Activated naive CD4-positive, alpha-beta T cell treated with anti-CD3 and anti-CD28 coated beads, Interleukin-2, amount 10 ng/mL, durations not matched to agents 7 days and 5 days (primary cell): Measurements from ENCODE around the gene HERC2.
"Not testable (repeated sequence)": the region's sequence is repeated elsewhere in the genome, so short reads cannot be mapped to it uniquely, and the experiment has no call there.

ENCODE experiments used
- CTCF ChIA-PET: fragments of 350-600 bp; sonication (Branson Sonifier 250); formaldehyde crosslinking; loops from one replicate; lab custom pipeline; 2021; ENCODE audit warnings: antibody characterized with exemption; lab: Charles Lee
- DNase-seq: peaks from one replicate; pipeline ENCODE4 v3.0.0-alpha.2; 2020
- H3K27ac Mint-ChIP-seq: one replicate; pipeline ENCODE4 v1.8.0; 2021; ENCODE audit warnings: mild to moderate bottlenecking, moderate library complexity, mixed read lengths
- H3K27me3 Mint-ChIP-seq: one replicate; pipeline ENCODE4 v1.8.0; 2021; ENCODE audit warnings: mild to moderate bottlenecking, mixed read lengths
- H3K36me3 Mint-ChIP-seq: one replicate; pipeline ENCODE4 v1.8.0; 2021; ENCODE audit warnings: mixed read lengths
- H3K4me1 Mint-ChIP-seq: one replicate; pipeline ENCODE4 v1.8.0; 2021; ENCODE audit warnings: mixed read lengths
- H3K4me3 Mint-ChIP-seq: one replicate; pipeline ENCODE4 v1.8.0; 2021; ENCODE audit warnings: mild to moderate bottlenecking, moderate library complexity, mixed read lengths
- H3K9me3 Mint-ChIP-seq: one replicate; pipeline ENCODE4 v1.8.0; 2021; ENCODE audit warnings: mixed read lengths

Gene HERC2

GRCh38 chr15:28191832-28192231 is 130.1 kb downstream of the HERC2 start:
- CTCF ChIA-PET = no interaction called here
- Mint-ChIP-seq H3K9me3 (no peaks in the 10 kb centered on the region), H3K27ac (no peak overlapping the region), H3K36me3 (peaks cover 33% of the 10 kb centered on the region), H3K4me3 (no peak overlapping the region), H3K27me3 (no peaks in the 10 kb centered on the region), H3K4me1 (peaks cover 2% of the 10 kb centered on the region)
- no peak for DNase-seq

GRCh38 chr15:28190391-28191174 is 131.4 kb downstream of the HERC2 start:
- DNase-seq = no peak
- Mint-ChIP-seq H3K36me3 (peaks cover 27% of the 10 kb centered on the region), H3K27ac (no peak overlapping the region), H3K9me3 (no peaks in the 10 kb centered on the region), H3K4me1 (peaks cover 2% of the 10 kb centered on the region), H3K27me3 (no peaks in the 10 kb centered on the region), H3K4me3 (no peak overlapping the region)
- CTCF ChIA-PET = interaction anchor here (1.3 kb wide), 1 partner anchor 64 kb away, joined by 3 read pairs; no protein-coding TSS in a partner anchor

GRCh38 chr15:28185148-28185895 is 136.7 kb downstream of the HERC2 start:
- Mint-ChIP-seq H3K4me1 (no peaks in the 10 kb centered on the region), H3K4me3 (no peak overlapping the region), H3K27ac (no peak overlapping the region), H3K9me3 (no peaks in the 10 kb centered on the region), H3K36me3 (peaks cover 17% of the 10 kb centered on the region), H3K27me3 (no peaks in the 10 kb centered on the region)
- CTCF ChIA-PET = no interaction called here
- DNase-seq = no peak

- Mint-ChIP-seq H3K27me3 (no peaks in the 10 kb centered on the region), H3K27ac (no peak overlapping the region), H3K4me1 (no peaks in the 10 kb centered on the region), H3K9me3 (no peaks in the 10 kb centered on the region), H3K36me3 (peaks cover 16% of the 10 kb centered on the region), H3K4me3 (no peak overlapping the region)
- DNase-seq = no peak
- CTCF ChIA-PET = no interaction called here
Observed at GRCh38 chr15:28184166-28184565, 137.8 kb downstream of the HERC2 start.

GRCh38 chr15:28182731-28183130 is 139.2 kb downstream of the HERC2 start:
- H3K27me3 Mint-ChIP-seq = no peaks in the 10 kb centered on the region
- no peaks in the 10 kb centered on the region for H3K9me3 Mint-ChIP-seq
- DNase-seq = no peak
- H3K4me3 Mint-ChIP-seq = no peak overlapping the region
- H3K4me1 Mint-ChIP-seq = no peaks in the 10 kb centered on the region
- H3K36me3 Mint-ChIP-seq = peaks cover 10% of the 10 kb centered on the region
- no peak overlapping the region for H3K27ac Mint-ChIP-seq
- CTCF ChIA-PET = no interaction called here

GRCh38 chr15:28182216-28182615 is 139.8 kb downstream of the HERC2 start:
- Mint-ChIP-seq H3K27ac (no peak overlapping the region), H3K36me3 (peaks cover 9% of the 10 kb centered on the region), H3K4me3 (no peak overlapping the region), H3K9me3 (no peaks in the 10 kb centered on the region), H3K4me1 (no peaks in the 10 kb centered on the region), H3K27me3 (no peaks in the 10 kb centered on the region)
- no peak for DNase-seq
- CTCF ChIA-PET = no interaction called here

- peaks cover 12% of the 10 kb centered on the region for H3K36me3 Mint-ChIP-seq
- DNase-seq = no peak
- no peaks in the 10 kb centered on the region for H3K4me1 Mint-ChIP-seq
- H3K27me3 Mint-ChIP-seq = no peaks in the 10 kb centered on the region
- H3K27ac Mint-ChIP-seq = no peak overlapping the region
- no peak overlapping the region for H3K4me3 Mint-ChIP-seq
- no peaks in the 10 kb centered on the region for H3K9me3 Mint-ChIP-seq
- CTCF ChIA-PET = no interaction called here
Observed at GRCh38 chr15:28181366-28181765, 140.6 kb downstream of the HERC2 start.

GRCh38 chr15:28179270-28179669 is 142.7 kb downstream of the HERC2 start:
- Mint-ChIP-seq H3K27ac (no peak overlapping the region), H3K9me3 (no peaks in the 10 kb centered on the region), H3K4me3 (no peak overlapping the region), H3K36me3 (peaks cover 14% of the 10 kb centered on the region), H3K27me3 (no peaks in the 10 kb centered on the region), H3K4me1 (no peaks in the 10 kb centered on the region)
- no peak for DNase-seq
- CTCF ChIA-PET = interaction anchor here (1.3 kb wide), 1 partner anchor 53 kb away, joined by 4 read pairs; no protein-coding TSS in a partner anchor

- no peak for DNase-seq
- Mint-ChIP-seq H3K27me3 (no peaks in the 10 kb centered on the region), H3K27ac (no peak overlapping the region), H3K4me3 (no peak overlapping the region), H3K9me3 (no peaks in the 10 kb centered on the region), H3K36me3 (peaks cover 14% of the 10 kb centered on the region), H3K4me1 (no peaks in the 10 kb centered on the region)
- CTCF ChIA-PET = interaction anchor here (1.3 kb wide), 1 partner anchor 52 kb away, joined by 4 read pairs; no protein-coding TSS in a partner anchor
Observed at GRCh38 chr15:28178727-28179126, 143.3 kb downstream of the HERC2 start.

GRCh38 chr15:28178290-28178689 is 143.7 kb downstream of the HERC2 start:
- no peaks in the 10 kb centered on the region for H3K4me1 Mint-ChIP-seq
- DNase-seq = no peak
- H3K4me3 Mint-ChIP-seq = no peak overlapping the region
- peaks cover 14% of the 10 kb centered on the region for H3K36me3 Mint-ChIP-seq
- no peaks in the 10 kb centered on the region for H3K27me3 Mint-ChIP-seq
- no peak overlapping the region for H3K27ac Mint-ChIP-seq
- H3K9me3 Mint-ChIP-seq = no peaks in the 10 kb centered on the region
- CTCF ChIA-PET = no interaction called here

GRCh38 chr15:28169366-28169765 is 152.6 kb downstream of the HERC2 start:
- CTCF ChIA-PET = no interaction called here
- no peak for DNase-seq
- H3K4me3 Mint-ChIP-seq = no peak overlapping the region
- H3K27me3 Mint-ChIP-seq = no peaks in the 10 kb centered on the region
- H3K36me3 Mint-ChIP-seq = peaks cover 48% of the 10 kb centered on the region
- H3K27ac Mint-ChIP-seq = no peak overlapping the region
- H3K4me1 Mint-ChIP-seq = peaks cover 3% of the 10 kb centered on the region
- H3K9me3 Mint-ChIP-seq = no peaks in the 10 kb centered on the region

- H3K4me3 Mint-ChIP-seq, H3K9me3 Mint-ChIP-seq, DNase-seq, CTCF ChIA-PET, H3K27me3 Mint-ChIP-seq, H3K4me1 Mint-ChIP-seq: not testable (repeated sequence)
- H3K27ac Mint-ChIP-seq = peak overlapping the region; percentile 26
- H3K36me3 Mint-ChIP-seq = peaks cover 50% of the 10 kb centered on the region
Observed at GRCh38 chr15:28168405-28169121, 153.4 kb downstream of the HERC2 start.

GRCh38 chr15:28167042-28167441 is 154.9 kb downstream of the HERC2 start:
- Mint-ChIP-seq H3K9me3 (no peaks in the 10 kb centered on the region), H3K36me3 (peaks cover 52% of the 10 kb centered on the region), H3K27me3 (no peaks in the 10 kb centered on the region), H3K4me3 (no peak overlapping the region), H3K4me1 (peaks cover 3% of the 10 kb centered on the region), H3K27ac (no peak overlapping the region)
- DNase-seq = no peak
- CTCF ChIA-PET = no interaction called here

GRCh38 chr15:28165791-28166190 is 156.2 kb downstream of the HERC2 start:
- peaks cover 56% of the 10 kb centered on the region for H3K36me3 Mint-ChIP-seq

More at GRCh38 chr15:28165791-28166190, 156.2 kb downstream of the HERC2 start:
- no peak overlapping the region for H3K27ac Mint-ChIP-seq
- DNase-seq = no peak
- H3K9me3 Mint-ChIP-seq = no peaks in the 10 kb centered on the region
- H3K27me3 Mint-ChIP-seq = no peaks in the 10 kb centered on the region
- H3K4me3 Mint-ChIP-seq = no peak overlapping the region
- CTCF ChIA-PET = no interaction called here
- H3K4me1 Mint-ChIP-seq = peaks cover 3% of the 10 kb centered on the region
